Measurements from ENCODE around the gene CAND2.

DNA sequence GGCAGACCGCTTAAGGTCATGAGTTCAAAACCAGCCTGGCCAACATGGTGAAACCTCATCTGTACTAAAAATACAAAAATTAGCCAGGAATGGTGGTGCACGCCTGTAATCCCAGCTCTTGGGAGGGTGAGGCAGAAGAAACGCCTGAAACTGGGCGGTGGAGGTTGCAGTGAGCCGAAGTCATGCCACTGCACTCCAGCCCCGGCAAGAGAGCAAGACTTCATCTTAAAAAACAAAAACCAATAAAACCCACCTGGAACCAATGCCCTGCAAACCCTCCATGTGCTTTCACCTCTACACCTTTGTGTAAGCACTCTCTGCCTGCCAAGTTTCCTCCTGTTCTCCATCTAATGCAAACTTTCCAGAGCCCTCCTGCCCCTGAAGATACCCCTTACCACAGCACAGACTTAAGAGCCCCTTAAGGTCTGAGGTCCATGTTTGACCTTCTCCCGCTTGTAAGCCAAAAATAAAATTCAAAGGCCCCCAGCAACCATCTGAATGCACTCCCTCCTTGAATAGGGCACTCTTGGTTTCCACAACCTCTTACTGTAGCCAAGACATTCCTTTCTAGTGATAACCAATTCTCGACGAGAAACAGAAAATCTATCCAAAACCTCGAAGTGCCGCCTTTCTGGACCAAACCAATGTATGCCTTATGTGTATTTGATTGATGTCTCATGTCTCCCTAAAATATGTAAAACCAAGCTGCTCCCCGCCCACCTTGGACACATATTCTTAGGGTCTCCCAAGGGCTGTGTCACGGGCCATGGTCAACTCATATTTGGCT, 41.9 kb downstream of the CAND2 start:
- TF ChIP-seq, protein P1, sequence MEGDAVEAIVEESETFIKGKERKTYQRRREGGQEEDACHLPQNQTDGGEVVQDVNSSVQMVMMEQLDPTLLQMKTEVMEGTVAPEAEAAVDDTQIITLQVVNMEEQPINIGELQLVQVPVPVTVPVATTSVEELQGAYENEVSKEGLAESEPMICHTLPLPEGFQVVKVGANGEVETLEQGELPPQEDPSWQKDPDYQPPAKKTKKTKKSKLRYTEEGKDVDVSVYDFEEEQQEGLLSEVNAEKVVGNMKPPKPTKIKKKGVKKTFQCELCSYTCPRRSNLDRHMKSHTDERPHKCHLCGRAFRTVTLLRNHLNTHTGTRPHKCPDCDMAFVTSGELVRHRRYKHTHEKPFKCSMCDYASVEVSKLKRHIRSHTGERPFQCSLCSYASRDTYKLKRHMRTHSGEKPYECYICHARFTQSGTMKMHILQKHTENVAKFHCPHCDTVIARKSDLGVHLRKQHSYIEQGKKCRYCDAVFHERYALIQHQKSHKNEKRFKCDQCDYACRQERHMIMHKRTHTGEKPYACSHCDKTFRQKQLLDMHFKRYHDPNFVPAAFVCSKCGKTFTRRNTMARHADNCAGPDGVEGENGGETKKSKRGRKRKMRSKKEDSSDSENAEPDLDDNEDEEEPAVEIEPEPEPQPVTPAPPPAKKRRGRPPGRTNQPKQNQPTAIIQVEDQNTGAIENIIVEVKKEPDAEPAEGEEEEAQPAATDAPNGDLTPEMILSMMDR (conservative IDR thresholded peaks at IDR 0.05): no peak
- no peak for TF ChIP-seq EZH2 (IDR thresholded peaks at IDR 0.05; ENCODE audit: low read depth)

All from PC-9 (cell line).